GM12801 (cell line): ENCODE data around the gene CCDC148.

Source experiments
- CTCF ChIP-seq: IDR thresholded peaks from one replicate; pipeline ENCODE4 v1.5.1; 2011; ENCODE audit warnings: control low read depth; ENCODE audit not compliant: insufficient read length; ENCODE audit errors: extremely low read depth

CCDC148 gene

GRCh38 chr2:158255257-158255656, 201.3 kb downstream of the CCDC148 start:
- TF ChIP-seq CTCF, result no peak

GRCh38 chr2:158253170-158253569, 203.4 kb downstream of the CCDC148 start:
- no peak for TF ChIP-seq CTCF

- TF ChIP-seq CTCF, result no peak
Measured at GRCh38 chr2:158251356-158251755, 205.2 kb downstream of the CCDC148 start.

GRCh38 chr2:158243392-158243791, 213.2 kb downstream of the CCDC148 start:
- TF ChIP-seq CTCF, result no peak

GRCh38 chr2:158242280-158242679, 214.3 kb downstream of the CCDC148 start:
- TF ChIP-seq CTCF, result no peak

- no peak for TF ChIP-seq CTCF
Measured at GRCh38 chr2:158240975-158241374, 215.6 kb downstream of the CCDC148 start.

- TF ChIP-seq CTCF, result no peak
Measured at GRCh38 chr2:158239271-158239670, 217.3 kb downstream of the CCDC148 start.

- TF ChIP-seq CTCF, result no peak
Measured at GRCh38 chr2:158234497-158234896, 222.1 kb downstream of the CCDC148 start.
